AG04450 (cell line): ENCODE results near the gene E2F4. TPM values are rescaled to one million over a fixed set of nuclear protein-coding genes. Genes with fewer than 3 reads are reported as not detected.

Experiments used
- CTCF ChIA-PET: fragments of 300-600, 350-600 bp; formaldehyde crosslinking; extraction: SDS; loops from one replicate; lab custom pipeline; 2022; ENCODE audit warnings: antibody characterized with exemption, inconsistent platforms; lab: Charles Lee
- POLR2A ChIA-PET: fragments of 350-600 bp; formaldehyde crosslinking; extraction: SDS; loops from one replicate; lab custom pipeline; 2021; ENCODE audit warnings: antibody characterized with exemption, inconsistent platforms; lab: Yijun Ruan, JAX
- DNase-seq: peaks from one replicate; pipeline ENCODE4 v3.0.0-alpha.2; 2011; ENCODE audit warnings: low read depth, low spot score
- H3K27ac ChIP-seq: one replicate; pipeline ENCODE4 v1.5.1; 2012; ENCODE audit warnings: low read depth, low read length, control low read depth
- H3K27me3 ChIP-seq: one replicate; pipeline ENCODE4 v1.6.0; 2012; ENCODE audit warnings: low read length; ENCODE audit not compliant: control insufficient read depth, insufficient read depth
- H3K4me3 ChIP-seq: 2 replicates; pipeline ENCODE4 v1.5.1; 2011; ENCODE audit warnings: mild to moderate bottlenecking, low read depth, low read length, control low read depth
- H3K9me3 ChIP-seq: 2 replicates; pipeline ENCODE4 v1.5.1; 2012; ENCODE audit warnings: low read length; ENCODE audit not compliant: control insufficient read depth, insufficient read depth
- polyA plus RNA-seq: library from polyadenylated mRNA; depleted of rRNA; stranded (reverse); fragments of >200 nt; gene quantifications from 2 replicates; pipeline ENCODE4 v1.2.3, GENCODE V29; 2011
- TF ChIP-seq, protein P1 (sequence below): IDR thresholded peaks from 2 replicates; pipeline ENCODE4 v1.5.1; 2011; ENCODE audit warnings: low read depth, low read length, control low read depth, inconsistent platforms

The E2F4 gene
- polyA plus RNA-seq, 1 experiment = 50.0 TPM

DNA sequence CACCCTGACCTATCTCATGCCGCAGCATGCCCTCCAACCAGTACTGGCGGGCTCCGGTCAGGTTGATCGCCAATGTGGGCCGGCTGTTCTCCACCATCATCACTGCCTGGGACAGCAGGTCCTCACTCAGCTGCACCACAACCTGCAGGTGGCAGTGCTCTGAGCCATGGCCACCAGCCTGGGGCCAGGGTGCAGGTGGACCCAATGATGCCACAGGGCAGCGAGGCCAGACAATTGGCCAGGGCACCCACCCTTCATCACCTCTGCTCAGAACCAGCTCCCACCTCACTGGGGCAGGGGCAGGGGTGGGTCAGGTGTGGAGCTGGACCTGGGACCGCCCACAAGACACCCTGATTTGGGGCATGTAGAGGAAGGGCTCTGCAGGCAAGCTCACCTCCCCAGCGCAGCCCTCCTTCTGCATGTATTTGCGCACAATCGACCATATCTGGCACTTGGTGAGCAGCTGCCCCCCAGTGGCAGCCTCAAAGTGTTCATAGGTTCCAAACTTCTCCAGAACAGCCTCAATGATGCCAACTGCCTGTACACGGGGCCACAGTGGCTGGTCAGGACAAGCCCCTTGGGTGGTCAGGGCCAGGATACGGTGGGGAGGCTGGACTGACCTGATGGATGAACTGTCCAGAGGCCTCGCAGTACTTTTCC lies 12.4 kb upstream of the E2F4 start:
- TF ChIP-seq, protein P1, sequence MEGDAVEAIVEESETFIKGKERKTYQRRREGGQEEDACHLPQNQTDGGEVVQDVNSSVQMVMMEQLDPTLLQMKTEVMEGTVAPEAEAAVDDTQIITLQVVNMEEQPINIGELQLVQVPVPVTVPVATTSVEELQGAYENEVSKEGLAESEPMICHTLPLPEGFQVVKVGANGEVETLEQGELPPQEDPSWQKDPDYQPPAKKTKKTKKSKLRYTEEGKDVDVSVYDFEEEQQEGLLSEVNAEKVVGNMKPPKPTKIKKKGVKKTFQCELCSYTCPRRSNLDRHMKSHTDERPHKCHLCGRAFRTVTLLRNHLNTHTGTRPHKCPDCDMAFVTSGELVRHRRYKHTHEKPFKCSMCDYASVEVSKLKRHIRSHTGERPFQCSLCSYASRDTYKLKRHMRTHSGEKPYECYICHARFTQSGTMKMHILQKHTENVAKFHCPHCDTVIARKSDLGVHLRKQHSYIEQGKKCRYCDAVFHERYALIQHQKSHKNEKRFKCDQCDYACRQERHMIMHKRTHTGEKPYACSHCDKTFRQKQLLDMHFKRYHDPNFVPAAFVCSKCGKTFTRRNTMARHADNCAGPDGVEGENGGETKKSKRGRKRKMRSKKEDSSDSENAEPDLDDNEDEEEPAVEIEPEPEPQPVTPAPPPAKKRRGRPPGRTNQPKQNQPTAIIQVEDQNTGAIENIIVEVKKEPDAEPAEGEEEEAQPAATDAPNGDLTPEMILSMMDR = no peak
- CTCF ChIA-PET = interaction anchor here (1.1 kb wide), 1 partner anchor 11 kb away, joined by 4 read pairs; no protein-coding TSS in a partner anchor

DNA sequence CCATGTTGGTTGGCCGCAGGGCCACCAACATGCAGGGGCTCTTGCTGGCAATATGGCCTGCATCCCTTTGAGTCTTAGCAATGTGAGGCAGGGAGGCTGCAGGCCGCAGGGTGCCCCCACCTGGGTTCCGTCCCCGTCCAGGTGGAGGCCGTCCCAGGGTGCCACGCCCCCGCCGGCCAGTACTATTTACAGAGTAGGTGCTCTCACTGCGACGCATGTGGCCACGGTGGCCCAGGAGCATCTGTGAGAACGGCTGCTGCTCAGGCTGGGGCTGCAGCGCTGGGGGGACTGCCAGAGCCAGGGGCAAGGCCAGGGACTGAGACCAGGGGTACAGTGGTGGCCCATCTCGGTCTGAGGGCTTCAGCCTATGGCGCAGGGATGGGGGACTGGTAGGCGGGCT lies 11.8 kb upstream of the E2F4 start:
- TF ChIP-seq, protein P1 = no peak
- POLR2A ChIA-PET = interaction anchor here (1.1 kb wide), 1 partner anchor 334 kb away, joined by 3 read pairs; no protein-coding TSS in a partner anchor
- Histone ChIP-seq H3K4me3 (no peak overlapping the region), H3K9me3 (no peaks in the 10 kb centered on the region; the same call in 1 of the 2 replicates), H3K27me3 (no peaks in the 10 kb centered on the region), H3K27ac (no peak overlapping the region)
- CTCF ChIA-PET = interaction anchor here (1.1 kb wide), 1 partner anchor 11 kb away, joined by 4 read pairs; no protein-coding TSS in a partner anchor
- DNase-seq = no peak

More for the DNA sequence above, 12.4 kb upstream of the E2F4 start:
- no peak overlapping the region for H3K4me3 ChIP-seq
- no peaks in the 10 kb centered on the region for H3K27me3 ChIP-seq
- no peaks in the 10 kb centered on the region; the same call in 1 of the 2 replicates for H3K9me3 ChIP-seq
- POLR2A ChIA-PET = interaction anchor here (1.1 kb wide), 1 partner anchor 335 kb away, joined by 3 read pairs; no protein-coding TSS in a partner anchor
- DNase-seq = no peak
- H3K27ac ChIP-seq = no peak overlapping the region

DNA sequence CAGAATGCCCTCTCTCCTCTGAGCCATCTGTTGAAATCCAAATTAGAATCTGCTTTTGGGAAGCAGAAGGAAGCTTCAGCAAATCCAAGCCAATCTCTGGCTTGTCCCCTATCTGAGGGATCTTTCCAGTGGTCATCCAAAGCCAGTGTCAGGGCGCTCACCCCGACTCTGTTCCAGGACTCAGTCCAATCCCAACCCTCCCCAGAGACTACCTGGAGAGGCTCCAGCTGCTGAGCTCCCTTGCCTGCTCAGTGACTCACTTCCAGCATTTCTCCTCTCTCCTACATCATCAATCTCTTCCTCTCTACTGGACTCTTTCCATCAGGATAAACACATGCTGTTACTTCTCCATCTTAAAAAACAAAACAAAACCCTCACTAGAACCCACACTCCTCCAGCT lies 10.6 kb upstream of the E2F4 start:
- ChIA-PET POLR2A (interaction anchor here (0.7 to 1.2 kb wide), 3 partner anchors 11 to 31 kb away, joined by 4 to 6 read pairs (median 6); partner anchors contain the start of genes B3GNT9 and NOL3), CTCF (interaction anchor here (1.0 kb wide), 1 partner anchor 26 kb away, joined by 4 read pairs; no protein-coding TSS in a partner anchor)
- peak overlapping the region; percentile 33 for H3K27ac ChIP-seq
- TF ChIP-seq, protein P1 = no peak
- no peaks in the 10 kb centered on the region for H3K27me3 ChIP-seq
- H3K9me3 ChIP-seq = no peaks in the 10 kb centered on the region; the same call in 1 of the 2 replicates
- peak overlapping the region; percentile 20 for H3K4me3 ChIP-seq
- peak; percentile 79 for DNase-seq

DNA sequence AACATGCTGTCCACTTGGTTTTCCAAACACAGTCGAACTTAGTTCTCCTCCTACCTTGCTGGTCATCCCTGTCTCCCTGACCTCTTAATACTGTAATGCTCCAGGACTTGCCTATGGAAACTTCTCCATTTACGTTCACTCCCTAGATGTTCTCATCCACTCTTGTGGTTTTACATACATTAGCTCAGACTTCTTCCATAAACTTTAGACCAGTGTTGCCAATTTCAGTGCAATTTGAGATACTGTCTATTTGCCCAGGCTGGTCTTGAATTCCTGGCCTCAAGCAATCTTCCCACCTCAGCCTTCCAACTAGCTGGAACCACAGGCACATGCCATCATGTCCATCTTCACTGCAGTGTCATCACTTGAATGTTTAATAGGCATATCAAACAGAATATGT lies 9.7 kb upstream of the E2F4 start:
- no peak overlapping the region for H3K27ac ChIP-seq
- ChIA-PET CTCF (interaction anchor here (1.1 to 2.1 kb wide), 2 partner anchors 27 to 221 kb away, joined by 4 to 16 read pairs; partner anchors contain the start of gene CES3), POLR2A (interaction anchor here (0.7 to 1.4 kb wide), 2 partner anchors 13 to 17 kb away, joined by 3 to 10 read pairs; no protein-coding TSS in a partner anchor)
- no peaks in the 10 kb centered on the region; the same call in 1 of the 2 replicates for H3K9me3 ChIP-seq
- TF ChIP-seq, protein P1 = no peak
- peak overlapping the region; percentile 71 for H3K4me3 ChIP-seq
- no peaks in the 10 kb centered on the region for H3K27me3 ChIP-seq
- no peak for DNase-seq
